Measurements from ENCODE around the gene CD63. TPM values are rescaled to one million over a fixed set of nuclear protein-coding genes. Genes with fewer than 3 reads are reported as not detected.

Gene CD63
- total RNA-seq, 1 experiment from 2014 or later: 879 TPM

DNA sequence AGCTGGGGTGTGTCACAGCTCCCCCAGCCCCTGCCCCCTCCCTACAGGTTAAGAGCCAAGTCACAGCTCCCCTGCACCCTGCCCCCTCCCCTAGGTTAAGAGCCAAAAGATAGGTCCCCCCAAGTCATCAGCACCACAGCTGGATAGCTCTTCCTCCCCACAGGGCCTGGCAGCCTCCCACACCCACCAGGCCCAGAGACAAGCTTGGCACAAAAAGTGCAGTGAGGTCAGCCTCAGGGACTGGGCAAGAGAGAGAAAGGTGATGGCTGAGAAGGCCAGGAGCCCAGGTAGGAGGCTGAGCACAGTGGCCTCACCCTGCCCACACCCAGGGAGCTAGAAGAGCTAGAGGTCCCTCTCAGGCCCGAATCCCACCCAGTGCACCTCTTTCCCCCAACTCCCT is 29.8 kb downstream of the CD63 start:
- no peak for TF ChIP-seq POLR2AphosphoS5 (IDR thresholded peaks at IDR 0.05; ENCODE audit: low read depth, low read length)
- TF ChIP-seq, protein P1, sequence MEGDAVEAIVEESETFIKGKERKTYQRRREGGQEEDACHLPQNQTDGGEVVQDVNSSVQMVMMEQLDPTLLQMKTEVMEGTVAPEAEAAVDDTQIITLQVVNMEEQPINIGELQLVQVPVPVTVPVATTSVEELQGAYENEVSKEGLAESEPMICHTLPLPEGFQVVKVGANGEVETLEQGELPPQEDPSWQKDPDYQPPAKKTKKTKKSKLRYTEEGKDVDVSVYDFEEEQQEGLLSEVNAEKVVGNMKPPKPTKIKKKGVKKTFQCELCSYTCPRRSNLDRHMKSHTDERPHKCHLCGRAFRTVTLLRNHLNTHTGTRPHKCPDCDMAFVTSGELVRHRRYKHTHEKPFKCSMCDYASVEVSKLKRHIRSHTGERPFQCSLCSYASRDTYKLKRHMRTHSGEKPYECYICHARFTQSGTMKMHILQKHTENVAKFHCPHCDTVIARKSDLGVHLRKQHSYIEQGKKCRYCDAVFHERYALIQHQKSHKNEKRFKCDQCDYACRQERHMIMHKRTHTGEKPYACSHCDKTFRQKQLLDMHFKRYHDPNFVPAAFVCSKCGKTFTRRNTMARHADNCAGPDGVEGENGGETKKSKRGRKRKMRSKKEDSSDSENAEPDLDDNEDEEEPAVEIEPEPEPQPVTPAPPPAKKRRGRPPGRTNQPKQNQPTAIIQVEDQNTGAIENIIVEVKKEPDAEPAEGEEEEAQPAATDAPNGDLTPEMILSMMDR (IDR thresholded peaks at IDR 0.05): no peak
- no peak for TF ChIP-seq TCF7L2 (IDR thresholded peaks at IDR 0.05; ENCODE audit: low read depth, low read length)
- TF ChIP-seq SIN3A (IDR thresholded peaks at IDR 0.05; ENCODE audit: borderline replicate concordance, insufficient read depth, low read depth, low read length): no peak
- TF ChIP-seq, protein P2, sequence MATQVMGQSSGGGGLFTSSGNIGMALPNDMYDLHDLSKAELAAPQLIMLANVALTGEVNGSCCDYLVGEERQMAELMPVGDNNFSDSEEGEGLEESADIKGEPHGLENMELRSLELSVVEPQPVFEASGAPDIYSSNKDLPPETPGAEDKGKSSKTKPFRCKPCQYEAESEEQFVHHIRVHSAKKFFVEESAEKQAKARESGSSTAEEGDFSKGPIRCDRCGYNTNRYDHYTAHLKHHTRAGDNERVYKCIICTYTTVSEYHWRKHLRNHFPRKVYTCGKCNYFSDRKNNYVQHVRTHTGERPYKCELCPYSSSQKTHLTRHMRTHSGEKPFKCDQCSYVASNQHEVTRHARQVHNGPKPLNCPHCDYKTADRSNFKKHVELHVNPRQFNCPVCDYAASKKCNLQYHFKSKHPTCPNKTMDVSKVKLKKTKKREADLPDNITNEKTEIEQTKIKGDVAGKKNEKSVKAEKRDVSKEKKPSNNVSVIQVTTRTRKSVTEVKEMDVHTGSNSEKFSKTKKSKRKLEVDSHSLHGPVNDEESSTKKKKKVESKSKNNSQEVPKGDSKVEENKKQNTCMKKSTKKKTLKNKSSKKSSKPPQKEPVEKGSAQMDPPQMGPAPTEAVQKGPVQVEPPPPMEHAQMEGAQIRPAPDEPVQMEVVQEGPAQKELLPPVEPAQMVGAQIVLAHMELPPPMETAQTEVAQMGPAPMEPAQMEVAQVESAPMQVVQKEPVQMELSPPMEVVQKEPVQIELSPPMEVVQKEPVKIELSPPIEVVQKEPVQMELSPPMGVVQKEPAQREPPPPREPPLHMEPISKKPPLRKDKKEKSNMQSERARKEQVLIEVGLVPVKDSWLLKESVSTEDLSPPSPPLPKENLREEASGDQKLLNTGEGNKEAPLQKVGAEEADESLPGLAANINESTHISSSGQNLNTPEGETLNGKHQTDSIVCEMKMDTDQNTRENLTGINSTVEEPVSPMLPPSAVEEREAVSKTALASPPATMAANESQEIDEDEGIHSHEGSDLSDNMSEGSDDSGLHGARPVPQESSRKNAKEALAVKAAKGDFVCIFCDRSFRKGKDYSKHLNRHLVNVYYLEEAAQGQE (IDR thresholded peaks at IDR 0.05; ENCODE audit: insufficient read depth in 1 of 2, low read depth in 2 of 2, low read length in 1 of 2): no peak
- DNase-seq (ENCODE audit: low read depth, low spot score) (no peak), ATAC-seq (no peak)
- H3K27ac ChIP-seq (ENCODE audit: low read length): no peak overlapping the region
- POLR2A ChIA-PET: no interaction called here
- no peak overlapping the region for H3K4me3 ChIP-seq (ENCODE audit: low read depth in 2 of 2, low read length in 2 of 2)
- no peaks in the 10 kb centered on the region for H3K27me3 ChIP-seq (ENCODE audit: control insufficient read depth, insufficient read depth, low read length)
- no peaks in the 10 kb centered on the region for H3K9me3 ChIP-seq (ENCODE audit: control insufficient read depth, insufficient read depth, low read depth, low read length)
- BruUV-seq (replicated peaks): no TSS peak
- CTCF ChIA-PET: no interaction called here
- intact Hi-C loops (cut with micrococcal nuclease; ENCODE audit: unreplicated experiment): no loop called here
- no peaks in the 10 kb centered on the region for H3K36me3 ChIP-seq (ENCODE audit: control insufficient read depth, insufficient read depth, low read length)
- in situ Hi-C loops (cut with HindIII; ENCODE audit: low pct_unique_long_range_greater_than_20kb, low sequenced_read_pairs): no loop called here
- H3K4me1 ChIP-seq (ENCODE audit: control insufficient read depth, insufficient read depth, low read length): no peaks in the 10 kb centered on the region

DNA sequence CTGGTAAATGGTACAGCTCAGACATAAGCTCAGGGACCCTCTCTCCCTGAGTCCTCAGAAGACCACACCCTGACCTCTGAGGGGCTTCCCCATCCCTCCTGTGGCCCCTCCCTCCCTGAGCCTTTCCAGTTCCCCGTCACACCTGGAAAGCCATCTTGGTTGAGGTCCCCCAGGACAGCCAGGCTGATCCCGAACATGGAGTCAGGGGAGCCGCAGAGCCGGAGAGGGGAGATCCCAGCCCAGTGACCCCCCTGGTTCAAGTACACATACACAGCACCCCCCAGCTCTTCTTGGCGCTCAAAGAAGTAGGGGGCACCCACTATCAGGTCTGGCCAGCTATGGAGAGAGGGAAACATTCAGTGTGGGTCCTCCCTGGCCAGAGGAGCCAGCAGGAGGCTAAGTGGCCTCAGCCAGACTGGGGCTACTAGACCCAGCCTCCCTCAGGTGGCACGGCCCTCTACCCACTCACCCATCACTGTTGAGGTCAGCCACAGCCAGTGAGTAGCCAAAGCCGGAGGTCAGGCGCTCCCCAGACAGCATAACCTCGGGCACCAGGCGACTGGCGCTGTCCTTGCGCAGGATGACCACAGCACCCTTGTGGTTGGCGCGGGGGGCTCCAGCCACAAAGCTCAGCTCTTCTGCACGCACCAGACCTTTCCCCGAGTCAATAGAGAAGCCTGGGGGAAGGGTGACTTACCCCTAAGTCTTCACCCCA is 30.4 kb downstream of the CD63 start:
- no peaks in the 10 kb centered on the region for H3K9me3 ChIP-seq (ENCODE audit: control insufficient read depth, insufficient read depth, low read depth, low read length)
- H3K27me3 ChIP-seq (ENCODE audit: control insufficient read depth, insufficient read depth, low read length): no peaks in the 10 kb centered on the region
- ATAC-seq (no peak), DNase-seq (ENCODE audit: low read depth, low spot score) (no peak)
- in situ Hi-C loops (cut with HindIII; ENCODE audit: low pct_unique_long_range_greater_than_20kb, low sequenced_read_pairs) (no loop called here), intact Hi-C loops (cut with micrococcal nuclease; ENCODE audit: unreplicated experiment) (no loop called here)
- H3K27ac ChIP-seq (ENCODE audit: low read length): no peak overlapping the region
- no TSS peak for BruUV-seq (replicated peaks)
- CTCF ChIA-PET: no interaction called here
- H3K4me1 ChIP-seq (ENCODE audit: control insufficient read depth, insufficient read depth, low read length): no peaks in the 10 kb centered on the region
- TF ChIP-seq TCF7L2 (IDR thresholded peaks at IDR 0.05; ENCODE audit: low read depth, low read length) (no peak), SIN3A (IDR thresholded peaks at IDR 0.05; ENCODE audit: borderline replicate concordance, insufficient read depth, low read depth, low read length) (no peak), POLR2AphosphoS5 (IDR thresholded peaks at IDR 0.05; ENCODE audit: low read depth, low read length) (no peak)
- TF ChIP-seq, protein P1 (IDR thresholded peaks at IDR 0.05): no peak
- TF ChIP-seq, protein P2 (IDR thresholded peaks at IDR 0.05; ENCODE audit: insufficient read depth in 1 of 2, low read depth in 2 of 2, low read length in 1 of 2): no peak
- POLR2A ChIA-PET: no interaction called here
- H3K4me3 ChIP-seq (ENCODE audit: low read depth in 2 of 2, low read length in 2 of 2): no peak overlapping the region
- no peaks in the 10 kb centered on the region for H3K36me3 ChIP-seq (ENCODE audit: control insufficient read depth, insufficient read depth, low read length)
